Measurements from ENCODE around the gene CDKN2D. TPM values are rescaled to one million over a fixed set of nuclear protein-coding genes. Genes with fewer than 3 reads are reported as not detected.

The CDKN2D gene
- total and polyA plus RNA-seq, 2 of the 8 experiments (the other 6 are each of a cell fraction or from before 2014, with no cell fraction given): 3.0 to 4.0 TPM

DNA sequence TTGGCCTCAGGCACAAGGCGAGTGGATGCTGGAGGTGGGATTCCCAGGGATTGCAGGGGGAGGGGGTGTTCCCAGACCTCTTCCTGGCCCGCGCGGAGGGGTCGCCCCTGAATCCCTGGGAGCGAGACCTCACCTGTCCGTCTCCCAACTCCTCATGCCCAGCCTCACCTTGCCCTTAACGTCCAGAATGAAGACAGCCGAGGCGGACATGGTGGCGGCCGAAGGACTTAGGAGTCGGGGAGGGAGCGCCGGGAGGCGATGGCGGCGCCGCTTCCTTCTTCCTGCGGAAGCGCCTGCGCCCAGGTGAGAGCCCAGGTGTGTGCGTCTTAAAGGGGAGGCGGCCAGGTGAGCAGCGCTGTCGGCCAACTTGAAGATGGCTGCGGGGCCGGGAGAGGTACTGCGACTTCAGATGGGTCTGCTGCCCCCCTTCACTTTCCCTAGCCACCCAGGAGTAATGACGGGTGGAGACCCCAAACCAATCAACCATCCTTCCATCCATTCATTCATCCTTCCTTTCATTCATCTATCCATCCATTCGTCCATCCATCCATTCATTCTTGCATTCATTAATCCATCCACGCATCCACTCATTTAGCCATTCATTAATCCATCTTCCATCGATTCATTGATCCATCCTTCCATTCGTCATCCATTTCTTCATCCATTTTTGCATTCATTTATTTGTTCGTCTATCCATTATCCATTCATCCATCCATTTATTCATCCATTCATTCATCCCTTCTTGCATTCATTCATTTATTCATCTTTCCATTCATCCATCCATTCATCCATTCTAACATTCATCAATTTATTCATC lies 18.5 kb upstream of the CDKN2D start, which contains the start of gene AP1M2 (continued):
- TF ChIP-seq POU5F1 (IDR thresholded peaks at IDR 0.05; ENCODE audit: low read depth, low read length) (no peak), SIX5 (IDR thresholded peaks at IDR 0.05; ENCODE audit: low read depth, low read length) (no peak), HDAC2 (IDR thresholded peaks at IDR 0.05; ENCODE audit: borderline replicate concordance in 1 of 2, low read depth in 2 of 2, low read length in 2 of 2) (0 out of 4 replicates have a peak, but pooled peaks of 1 of the 2 experiments have one; percentile 35), SUZ12 (IDR thresholded peaks at IDR 0.05; ENCODE audit: low read length) (no peak), EP300 (IDR thresholded peaks at IDR 0.05; ENCODE audit: borderline replicate concordance in 1 of 2, low read depth in 2 of 2, low read length in 2 of 2) (no peak), CREB1 (IDR thresholded peaks at IDR 0.05) (no peak), SRF (IDR thresholded peaks at IDR 0.05; ENCODE audit: low read depth, low read length) (no peak), SP1 (IDR thresholded peaks at IDR 0.05; ENCODE audit: low read depth, low read length) (no peak), TBP (IDR thresholded peaks at IDR 0.05; ENCODE audit: low read depth, low read length) (peak; percentile 35; the same call in 1 of the 2 replicates), ZNF274 (IDR thresholded peaks at IDR 0.05; ENCODE audit: borderline replicate concordance, extremely low read depth, low read length) (no peak), CEBPB (IDR thresholded peaks at IDR 0.05; ENCODE audit: low read depth, low read length) (no peak), HDAC6 (IDR thresholded peaks at IDR 0.05; ENCODE audit: low read depth, low read length) (no peak), PHF8 (conservative IDR thresholded peaks at IDR 0.05; ENCODE audit: low read depth, low read length) (peak; percentile 63), SIN3A (conservative IDR thresholded peaks at IDR 0.05 in 1 of 2, IDR thresholded peaks at IDR 0.05 in 1 of 2; ENCODE audit: low read depth in 1 of 2, low read length in 2 of 2) (peak in 1 of 2 experiments; percentile 63; a peak in 1 of 4 replicates), KDM1A (IDR thresholded peaks at IDR 0.05; ENCODE audit: borderline replicate concordance, low read length) (no peak)
- TF ChIP-seq, protein P1, sequence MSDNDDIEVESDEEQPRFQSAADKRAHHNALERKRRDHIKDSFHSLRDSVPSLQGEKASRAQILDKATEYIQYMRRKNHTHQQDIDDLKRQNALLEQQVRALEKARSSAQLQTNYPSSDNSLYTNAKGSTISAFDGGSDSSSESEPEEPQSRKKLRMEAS (IDR thresholded peaks at IDR 0.05): peak; percentile 52
- TF ChIP-seq, protein P2, sequence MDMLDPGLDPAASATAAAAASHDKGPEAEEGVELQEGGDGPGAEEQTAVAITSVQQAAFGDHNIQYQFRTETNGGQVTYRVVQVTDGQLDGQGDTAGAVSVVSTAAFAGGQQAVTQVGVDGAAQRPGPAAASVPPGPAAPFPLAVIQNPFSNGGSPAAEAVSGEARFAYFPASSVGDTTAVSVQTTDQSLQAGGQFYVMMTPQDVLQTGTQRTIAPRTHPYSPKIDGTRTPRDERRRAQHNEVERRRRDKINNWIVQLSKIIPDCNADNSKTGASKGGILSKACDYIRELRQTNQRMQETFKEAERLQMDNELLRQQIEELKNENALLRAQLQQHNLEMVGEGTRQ (IDR thresholded peaks at IDR 0.05; ENCODE audit: low read length): no peak
- TF ChIP-seq, protein P3, sequence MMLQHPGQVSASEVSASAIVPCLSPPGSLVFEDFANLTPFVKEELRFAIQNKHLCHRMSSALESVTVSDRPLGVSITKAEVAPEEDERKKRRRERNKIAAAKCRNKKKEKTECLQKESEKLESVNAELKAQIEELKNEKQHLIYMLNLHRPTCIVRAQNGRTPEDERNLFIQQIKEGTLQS (IDR thresholded peaks at IDR 0.05; ENCODE audit: insufficient read depth, low read depth, low read length): no peak
- TF ChIP-seq, protein P4, sequence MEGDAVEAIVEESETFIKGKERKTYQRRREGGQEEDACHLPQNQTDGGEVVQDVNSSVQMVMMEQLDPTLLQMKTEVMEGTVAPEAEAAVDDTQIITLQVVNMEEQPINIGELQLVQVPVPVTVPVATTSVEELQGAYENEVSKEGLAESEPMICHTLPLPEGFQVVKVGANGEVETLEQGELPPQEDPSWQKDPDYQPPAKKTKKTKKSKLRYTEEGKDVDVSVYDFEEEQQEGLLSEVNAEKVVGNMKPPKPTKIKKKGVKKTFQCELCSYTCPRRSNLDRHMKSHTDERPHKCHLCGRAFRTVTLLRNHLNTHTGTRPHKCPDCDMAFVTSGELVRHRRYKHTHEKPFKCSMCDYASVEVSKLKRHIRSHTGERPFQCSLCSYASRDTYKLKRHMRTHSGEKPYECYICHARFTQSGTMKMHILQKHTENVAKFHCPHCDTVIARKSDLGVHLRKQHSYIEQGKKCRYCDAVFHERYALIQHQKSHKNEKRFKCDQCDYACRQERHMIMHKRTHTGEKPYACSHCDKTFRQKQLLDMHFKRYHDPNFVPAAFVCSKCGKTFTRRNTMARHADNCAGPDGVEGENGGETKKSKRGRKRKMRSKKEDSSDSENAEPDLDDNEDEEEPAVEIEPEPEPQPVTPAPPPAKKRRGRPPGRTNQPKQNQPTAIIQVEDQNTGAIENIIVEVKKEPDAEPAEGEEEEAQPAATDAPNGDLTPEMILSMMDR (IDR thresholded peaks at IDR 0.05; ENCODE audit: control extremely low read depth in 1 of 3, insufficient read depth in 1 of 3, low read depth in 1 of 3, low read length in 3 of 3): no peak

Measured in H1 (cell line).